ENCODE results near the gene CLEC1B.
"Not testable (repeated sequence)": the region's sequence is repeated elsewhere in the genome, so short reads cannot be mapped to it uniquely, and the experiment has no call there.

The CLEC1B gene

GRCh38 chr12:9999016-9999415 lies at the start of gene CLEC1B:
CLEC1B (minus strand) TSS chr12:9999121; CDS start chr12:9999100, 21 bp downstream.
- H3K27me3 Mint-ChIP-seq = peaks cover under 1% of the 10 kb centered on the region
- no peaks in the 10 kb centered on the region for H3K4me1 Mint-ChIP-seq
- ATAC-seq = no peak
- no peak for DNase-seq
- no peak within 1 kb of the TSS for H3K27ac Mint-ChIP-seq
- no peaks in the 10 kb centered on the region for H3K9me3 Mint-ChIP-seq
- no peaks in the 10 kb centered on the region for H3K36me3 Mint-ChIP-seq (ENCODE audit: low read depth)
- H3K4me3 Mint-ChIP-seq = no peak within 1 kb of the TSS

- DNase-seq (no peak), ATAC-seq (no peak)
- no peaks in the 10 kb centered on the region for H3K9me3 Mint-ChIP-seq
- no peak overlapping the region for H3K27ac Mint-ChIP-seq
- no peaks in the 10 kb centered on the region for H3K36me3 Mint-ChIP-seq (ENCODE audit: low read depth)
- H3K4me3 Mint-ChIP-seq = no peak overlapping the region
- H3K27me3 Mint-ChIP-seq = peaks cover 27% of the 10 kb centered on the region
- peaks cover 8% of the 10 kb centered on the region for H3K4me1 Mint-ChIP-seq
Observed at GRCh38 chr12:10048526-10048925, 49.6 kb upstream of the CLEC1B start.

GRCh38 chr12:10042167-10042566 lies 43.2 kb upstream of the CLEC1B start:
- Mint-ChIP-seq H3K9me3 (no peaks in the 10 kb centered on the region), H3K36me3 (ENCODE audit: low read depth) (no peaks in the 10 kb centered on the region), H3K27ac (no peak overlapping the region), H3K4me3 (no peak overlapping the region), H3K27me3 (peaks cover 15% of the 10 kb centered on the region), H3K4me1 (no peaks in the 10 kb centered on the region)
- ATAC-seq (no peak), DNase-seq (no peak)

GRCh38 chr12:10033783-10034545 lies 35.0 kb upstream of the CLEC1B start:
- ATAC-seq (no peak), DNase-seq (no peak)
- Mint-ChIP-seq H3K4me1 (no peaks in the 10 kb centered on the region), H3K9me3 (no peaks in the 10 kb centered on the region), H3K27me3 (peaks cover 4% of the 10 kb centered on the region), H3K27ac (no peak overlapping the region), H3K4me3 (no peak overlapping the region), H3K36me3 (ENCODE audit: low read depth) (no peaks in the 10 kb centered on the region)

- H3K9me3 Mint-ChIP-seq = no peaks in the 10 kb centered on the region
- no peak for ATAC-seq
Observed at GRCh38 chr12:10031771-10032175, 32.9 kb upstream of the CLEC1B start.

GRCh38 chr12:10031321-10031720 lies 32.4 kb upstream of the CLEC1B start:
- DNase-seq = no peak
- Mint-ChIP-seq H3K36me3 (ENCODE audit: low read depth) (no peaks in the 10 kb centered on the region), H3K9me3 (no peaks in the 10 kb centered on the region), H3K4me1 (no peaks in the 10 kb centered on the region), H3K27ac (no peak overlapping the region), H3K27me3 (peaks cover 4% of the 10 kb centered on the region), H3K4me3 (no peak overlapping the region)
- no peak for ATAC-seq

More at GRCh38 chr12:10031771-10032175, 32.9 kb upstream of the CLEC1B start:
- H3K4me3 Mint-ChIP-seq = no peak overlapping the region
- H3K27ac Mint-ChIP-seq = no peak overlapping the region
- peaks cover 4% of the 10 kb centered on the region for H3K27me3 Mint-ChIP-seq
- no peak for DNase-seq
- H3K36me3 Mint-ChIP-seq (ENCODE audit: low read depth) = no peaks in the 10 kb centered on the region
- H3K4me1 Mint-ChIP-seq = no peaks in the 10 kb centered on the region

GRCh38 chr12:10030446-10030845 lies 31.5 kb upstream of the CLEC1B start, which contains the start of gene CLEC9A:
CLEC9A (plus strand) TSS chr12:10030682; CDS start chr12:10052688, 22,006 bp downstream.
- no peak for ATAC-seq
- no peaks in the 10 kb centered on the region for H3K9me3 Mint-ChIP-seq
- H3K27ac Mint-ChIP-seq = no peak within 1 kb of the TSS

GRCh38 chr12:10027721-10028120 lies 28.8 kb upstream of the CLEC1B start:
- no peaks in the 10 kb centered on the region for H3K9me3 Mint-ChIP-seq
- H3K4me1 Mint-ChIP-seq = no peaks in the 10 kb centered on the region
- H3K36me3 Mint-ChIP-seq (ENCODE audit: low read depth) = no peaks in the 10 kb centered on the region
- ATAC-seq (no peak), DNase-seq (no peak)
- no peak overlapping the region for H3K27ac Mint-ChIP-seq
- H3K27me3 Mint-ChIP-seq = peaks cover 2% of the 10 kb centered on the region
- H3K4me3 Mint-ChIP-seq = no peak overlapping the region

More at GRCh38 chr12:10030446-10030845, 31.5 kb upstream of the CLEC1B start, which contains the start of gene CLEC9A:
- H3K36me3 Mint-ChIP-seq (ENCODE audit: low read depth) = no peaks in the 10 kb centered on the region
- no peaks in the 10 kb centered on the region for H3K4me1 Mint-ChIP-seq
- peaks cover 4% of the 10 kb centered on the region for H3K27me3 Mint-ChIP-seq
- H3K4me3 Mint-ChIP-seq = no peak within 1 kb of the TSS
- no peak for DNase-seq

GRCh38 chr12:10027311-10027710 lies 28.4 kb upstream of the CLEC1B start:
- no peak for ATAC-seq
- Mint-ChIP-seq H3K36me3 (ENCODE audit: low read depth) (no peaks in the 10 kb centered on the region), H3K9me3 (no peaks in the 10 kb centered on the region), H3K4me1 (no peaks in the 10 kb centered on the region), H3K27me3 (peaks cover 2% of the 10 kb centered on the region), H3K4me3 (no peak overlapping the region), H3K27ac (no peak overlapping the region)
- DNase-seq = no peak

GRCh38 chr12:10026666-10027065 lies 27.7 kb upstream of the CLEC1B start:
- ATAC-seq; H3K4me3 Mint-ChIP-seq; H3K4me1 Mint-ChIP-seq; DNase-seq; H3K27me3 Mint-ChIP-seq; H3K27ac Mint-ChIP-seq; H3K36me3 Mint-ChIP-seq (ENCODE audit: low read depth); H3K9me3 Mint-ChIP-seq: not testable (repeated sequence)

- H3K4me1 Mint-ChIP-seq = no peaks in the 10 kb centered on the region
- no peak overlapping the region for H3K27ac Mint-ChIP-seq
Observed at GRCh38 chr12:10025236-10025635, 26.3 kb upstream of the CLEC1B start.

GRCh38 chr12:10021342-10021741 lies 22.4 kb upstream of the CLEC1B start:
- ATAC-seq = no peak
- Mint-ChIP-seq H3K9me3 (no peaks in the 10 kb centered on the region), H3K36me3 (ENCODE audit: low read depth) (no peaks in the 10 kb centered on the region), H3K27ac (no peak overlapping the region), H3K4me3 (no peak overlapping the region), H3K27me3 (no peaks in the 10 kb centered on the region), H3K4me1 (no peaks in the 10 kb centered on the region)
- no peak for DNase-seq

More at GRCh38 chr12:10025236-10025635, 26.3 kb upstream of the CLEC1B start:
- no peak for DNase-seq
- Mint-ChIP-seq H3K36me3 (ENCODE audit: low read depth) (no peaks in the 10 kb centered on the region), H3K27me3 (no peaks in the 10 kb centered on the region), H3K4me3 (no peak overlapping the region), H3K9me3 (no peaks in the 10 kb centered on the region)
- no peak for ATAC-seq

GRCh38 chr12:10018386-10018785 lies 19.5 kb upstream of the CLEC1B start:
- Mint-ChIP-seq H3K4me3 (no peak overlapping the region), H3K27me3 (peaks cover 6% of the 10 kb centered on the region), H3K4me1 (no peaks in the 10 kb centered on the region), H3K36me3 (ENCODE audit: low read depth) (no peaks in the 10 kb centered on the region), H3K9me3 (no peaks in the 10 kb centered on the region), H3K27ac (no peak overlapping the region)
- DNase-seq (no peak), ATAC-seq (no peak)

GRCh38 chr12:10016881-10017280 lies 18.0 kb upstream of the CLEC1B start:
- no peak overlapping the region for H3K27ac Mint-ChIP-seq
- H3K4me3 Mint-ChIP-seq = no peak overlapping the region
- no peak for ATAC-seq
- H3K4me1 Mint-ChIP-seq = no peaks in the 10 kb centered on the region
- DNase-seq = no peak
- H3K9me3 Mint-ChIP-seq = no peaks in the 10 kb centered on the region
- no peaks in the 10 kb centered on the region for H3K36me3 Mint-ChIP-seq (ENCODE audit: low read depth)
- peaks cover 6% of the 10 kb centered on the region for H3K27me3 Mint-ChIP-seq

- Mint-ChIP-seq H3K27ac (no peak overlapping the region), H3K9me3 (no peaks in the 10 kb centered on the region), H3K36me3 (ENCODE audit: low read depth) (no peaks in the 10 kb centered on the region), H3K27me3 (peaks cover 9% of the 10 kb centered on the region), H3K4me3 (no peak overlapping the region), H3K4me1 (no peaks in the 10 kb centered on the region)
- ATAC-seq = no peak
- DNase-seq = no peak
Observed at GRCh38 chr12:10015450-10015849, 16.5 kb upstream of the CLEC1B start.

Measured in activated naive CD8-positive, alpha-beta T cell treated with anti-CD3 and anti-CD28 coated beads, Interleukin-2, amount 50 U/mL, for 24 hours (primary cell).